ENCODE results near the gene RREB1.
A peak's percentile ranks its signal among the peaks of the same experiment; 100 is the strongest.

RREB1 gene

DNA sequence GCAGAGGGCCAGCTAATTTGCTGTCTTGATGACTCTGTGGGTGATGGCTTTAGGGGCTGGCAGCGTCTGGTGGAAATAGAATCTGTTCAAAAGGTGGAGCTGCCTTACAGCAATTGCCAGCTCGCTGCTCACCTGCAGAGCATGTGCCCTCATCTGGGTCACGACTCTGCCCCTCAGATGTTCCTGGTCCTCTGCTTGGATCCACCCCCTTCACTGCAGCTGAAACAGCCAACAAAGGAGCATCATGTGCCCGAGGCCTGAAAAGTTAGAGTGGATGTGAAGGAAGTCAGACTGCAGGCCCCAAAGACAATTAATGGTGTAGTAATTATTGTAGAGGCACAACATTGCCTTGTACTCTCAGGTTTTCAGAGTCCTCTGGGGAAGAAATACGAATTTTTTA is 19.9 kb downstream of the RREB1 start:
- DNase-seq, result no peak

DNA sequence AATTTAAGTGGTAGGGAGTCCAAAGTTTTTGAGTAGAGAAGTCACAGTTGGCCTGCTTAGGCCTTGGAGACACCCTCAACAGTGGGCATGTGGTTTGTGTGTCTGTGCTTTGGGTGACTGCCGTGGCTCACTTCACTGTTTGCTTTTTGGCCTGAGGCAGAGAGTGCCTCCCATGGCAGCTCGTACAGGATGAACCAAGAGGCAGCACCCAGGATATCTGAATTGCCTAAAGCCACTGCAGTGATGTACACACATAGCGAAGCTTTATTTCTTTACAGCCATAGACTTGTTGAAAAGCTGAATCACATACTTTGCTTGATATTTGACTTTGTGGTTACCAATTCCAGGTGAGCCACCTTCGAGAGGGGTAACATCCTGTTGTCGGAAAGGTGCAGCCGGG is 21.6 kb downstream of the RREB1 start:
- DNase-seq, result no peak

DNA sequence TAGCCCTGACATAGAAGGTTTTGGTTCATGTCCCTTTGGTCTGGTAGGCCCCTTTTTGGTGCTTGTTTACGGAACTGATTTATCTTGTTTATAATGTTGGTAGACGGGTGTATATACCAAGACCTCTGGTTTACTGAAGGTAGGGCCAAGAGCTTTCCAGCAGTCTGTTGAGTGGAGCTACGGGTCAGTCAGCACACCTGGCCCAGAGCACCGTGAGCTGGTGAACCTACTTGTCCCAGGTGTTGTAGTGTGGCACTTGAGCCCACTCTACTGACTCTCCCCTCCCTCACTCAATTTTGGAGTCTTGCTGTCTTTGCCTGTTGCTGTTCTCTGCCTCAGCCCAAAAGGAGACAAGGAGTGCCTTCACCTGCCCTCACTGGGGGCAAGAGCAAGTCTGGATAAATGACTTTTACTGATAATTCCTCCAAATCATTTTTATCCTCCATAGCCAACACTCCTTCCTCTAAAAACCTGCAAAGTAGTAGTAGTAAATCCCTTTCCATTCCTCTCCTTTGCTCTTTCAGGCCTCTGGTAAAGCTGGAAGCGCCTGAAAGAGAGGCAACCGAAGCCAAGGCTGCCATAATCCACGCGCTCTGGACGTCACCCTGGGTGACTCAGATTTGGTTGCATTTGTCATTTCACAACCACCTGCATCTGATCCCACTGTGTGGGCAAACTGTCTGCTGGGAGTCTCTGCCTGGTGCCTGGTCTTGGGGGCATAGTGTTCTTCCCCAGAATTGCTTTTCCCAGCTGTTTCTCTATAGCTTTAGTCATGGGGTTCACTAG is 22.2 kb downstream of the RREB1 start:
- DNase-seq, result no peak

DNA sequence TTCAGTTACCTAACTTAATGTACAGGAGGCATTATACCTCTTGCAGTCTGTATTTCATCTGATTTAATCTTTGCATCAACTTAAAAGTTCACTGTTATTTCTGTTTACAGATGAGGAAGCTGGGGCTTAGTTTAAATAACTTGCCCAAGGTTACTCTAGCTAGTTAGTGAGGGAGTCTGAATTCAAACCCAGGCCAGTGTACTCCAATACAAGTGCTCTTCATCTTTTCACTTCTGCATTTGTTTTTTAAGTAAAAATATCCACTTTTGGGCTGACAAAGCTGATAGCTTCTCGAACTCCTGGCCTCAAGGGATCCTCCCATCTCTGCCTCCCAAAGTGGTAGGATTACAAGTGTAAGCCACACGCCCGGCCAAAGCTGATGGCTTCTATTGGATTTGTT is 23.6 kb downstream of the RREB1 start:
- no peak for DNase-seq

DNA sequence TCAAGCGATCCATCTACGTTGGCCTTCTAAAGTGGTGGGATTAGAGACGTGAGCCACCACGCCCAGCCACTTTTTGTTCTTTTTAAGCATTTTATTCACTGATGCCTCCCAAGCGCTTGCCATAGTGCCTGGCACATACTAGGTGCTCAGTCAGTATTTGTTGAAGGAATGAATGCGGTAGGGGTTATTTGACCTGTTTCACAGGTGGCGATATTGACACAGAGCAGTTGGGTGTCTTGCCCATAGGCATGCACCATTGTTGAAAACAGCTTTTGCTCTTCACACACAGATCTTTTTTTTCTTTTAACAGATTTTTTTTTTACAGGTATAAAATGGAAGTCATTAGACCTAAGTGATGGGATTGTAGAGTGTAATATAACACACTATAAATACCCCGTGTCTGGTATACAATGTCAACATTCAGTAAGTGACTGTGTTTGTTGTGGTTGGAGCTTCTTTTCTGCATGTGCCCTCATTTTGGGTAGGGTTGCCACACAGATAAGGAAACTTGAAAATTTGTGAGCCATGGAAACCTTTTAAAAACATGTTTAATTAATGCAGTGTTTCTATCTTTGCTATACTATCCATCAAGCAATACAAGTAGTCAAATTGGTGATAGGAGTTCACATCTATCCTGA is 24.8 kb downstream of the RREB1 start:
- peak; percentile 49 for DNase-seq

DNA sequence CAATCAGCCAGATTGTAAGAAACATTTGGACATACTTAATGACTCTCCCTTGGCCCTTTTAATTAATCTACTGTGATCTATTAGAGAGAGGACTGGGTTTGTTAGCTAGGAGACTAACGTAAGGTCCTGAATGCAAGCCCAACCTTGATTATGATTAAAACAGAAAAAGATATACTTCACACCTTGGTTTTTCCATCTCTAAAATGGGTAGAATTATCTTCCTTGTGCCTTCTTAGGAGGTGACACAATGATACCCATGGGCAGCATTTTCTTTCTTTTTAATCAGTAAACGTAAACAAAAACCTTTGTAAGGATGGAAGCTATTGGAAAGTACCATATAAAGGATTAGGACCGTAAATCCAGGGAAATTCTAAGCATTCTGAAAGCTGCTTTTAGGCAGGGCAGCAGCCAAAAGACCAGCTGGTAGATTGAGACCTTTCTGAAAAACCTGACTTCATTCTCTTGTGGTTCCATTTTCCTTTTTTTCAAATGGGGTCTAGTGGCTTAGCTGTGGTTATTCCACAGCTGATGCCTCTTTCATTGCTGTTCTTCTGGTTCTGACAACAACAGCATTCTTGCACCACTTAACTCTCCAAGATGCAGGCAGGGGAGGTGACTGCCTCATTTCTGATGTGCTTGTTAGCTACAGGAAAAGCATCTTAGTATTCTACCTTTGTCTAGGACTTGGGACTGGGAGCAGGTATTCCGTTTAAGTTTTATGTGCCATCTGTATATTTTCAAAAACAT is 27.4 kb downstream of the RREB1 start:
- DNase-seq, result no peak

DNA sequence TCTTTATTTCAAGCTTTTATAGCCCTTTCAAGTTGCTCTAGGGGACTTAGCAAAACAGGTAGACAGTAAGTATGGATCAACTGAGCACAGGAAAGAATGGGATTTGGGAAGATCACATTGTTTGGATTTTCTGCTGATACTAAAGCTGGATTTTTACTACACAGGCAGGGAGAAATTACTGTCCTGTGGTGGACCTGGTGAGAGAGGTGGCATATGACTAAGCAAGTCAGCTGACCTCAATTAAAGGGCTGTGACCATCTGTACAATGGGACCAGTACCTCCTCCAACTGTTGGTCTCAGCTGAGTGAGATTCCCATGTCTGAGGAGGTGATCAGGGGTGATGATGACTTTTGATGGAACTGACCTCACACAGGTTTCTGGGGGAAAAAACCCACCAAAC is 28.0 kb downstream of the RREB1 start:
- DNase-seq, result no peak

DNA sequence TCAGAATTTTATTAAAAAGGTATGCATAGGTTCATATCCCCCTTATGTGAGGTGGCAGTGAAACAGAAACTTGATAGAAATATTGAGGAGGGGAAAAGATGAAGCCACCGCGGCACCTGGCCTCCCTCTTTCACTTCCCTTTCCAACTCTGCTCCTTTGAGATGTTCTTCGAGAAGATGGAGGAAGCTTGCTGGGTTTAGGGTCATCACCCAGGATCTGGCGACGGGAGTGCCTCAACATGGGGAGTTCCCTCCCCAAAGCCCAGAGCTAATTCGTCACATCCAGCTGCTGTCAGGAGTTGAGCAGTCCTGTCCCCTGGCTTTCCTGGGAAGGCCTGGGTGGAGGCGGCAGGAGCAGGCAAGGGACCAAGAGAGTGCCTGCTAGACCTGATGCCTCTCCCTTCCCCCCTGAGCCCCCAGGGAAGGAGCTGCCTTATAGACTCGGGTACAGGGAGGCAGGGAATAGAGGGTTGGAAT is 29.1 kb downstream of the RREB1 start:
- DNase-seq, result no peak

DNA sequence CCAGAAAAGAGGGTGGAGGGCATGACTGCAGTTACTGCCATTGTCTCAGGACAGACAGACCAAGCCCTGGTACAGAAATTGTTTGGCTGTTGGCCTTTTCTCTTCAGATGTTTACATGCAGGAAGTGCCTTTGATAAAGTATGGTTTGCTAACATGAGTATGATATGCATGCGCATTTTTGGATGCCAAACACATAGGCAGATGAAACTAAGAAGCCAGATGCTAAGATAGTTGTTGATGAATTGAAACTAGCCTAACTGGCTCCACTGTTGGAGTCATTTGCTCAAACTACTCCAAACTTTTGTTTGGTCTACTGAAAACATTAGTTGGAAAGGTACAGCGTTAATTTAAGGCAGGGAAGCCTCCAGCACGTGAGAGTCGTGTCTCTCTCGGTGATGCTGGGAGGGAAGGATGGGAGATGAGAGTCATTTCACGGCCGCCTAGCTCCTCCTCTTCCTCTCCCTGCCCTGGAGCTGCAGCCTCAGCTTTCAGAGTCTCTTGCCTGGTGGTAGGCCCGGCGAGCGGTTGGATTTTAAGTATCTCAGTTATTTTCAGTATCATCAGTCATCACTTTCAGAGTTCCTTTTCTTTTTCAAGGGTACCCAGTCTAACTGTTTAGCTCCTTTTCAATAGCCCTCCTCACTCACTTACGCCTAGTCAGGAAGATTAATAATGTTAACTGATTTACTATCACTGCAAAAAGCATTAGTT is 29.7 kb downstream of the RREB1 start:
- DNase-seq, result peak; percentile 17

DNA sequence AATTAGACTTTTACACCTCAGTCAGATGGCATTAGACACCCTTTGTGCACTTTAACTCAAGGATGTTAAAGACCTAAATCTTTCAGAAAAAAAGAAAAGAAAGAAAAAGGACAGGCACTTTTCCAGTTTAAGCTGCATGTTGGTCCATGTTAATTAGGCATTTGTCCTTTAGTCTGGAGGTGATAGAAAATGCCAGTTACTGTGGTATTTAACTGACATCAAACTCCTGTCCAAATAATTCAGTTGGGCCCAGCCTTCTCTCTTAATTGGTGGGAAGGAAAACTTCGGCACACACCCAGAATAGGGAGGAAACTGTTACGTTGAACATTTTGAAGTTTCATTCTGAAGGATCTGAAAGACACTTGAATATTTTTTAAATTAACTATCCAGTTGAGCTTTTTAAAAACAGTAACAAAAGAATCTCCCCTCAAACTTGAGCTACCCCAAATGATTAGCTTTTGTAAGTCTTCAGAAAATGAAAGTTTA is 30.3 kb downstream of the RREB1 start:
- no peak for DNase-seq

DNA sequence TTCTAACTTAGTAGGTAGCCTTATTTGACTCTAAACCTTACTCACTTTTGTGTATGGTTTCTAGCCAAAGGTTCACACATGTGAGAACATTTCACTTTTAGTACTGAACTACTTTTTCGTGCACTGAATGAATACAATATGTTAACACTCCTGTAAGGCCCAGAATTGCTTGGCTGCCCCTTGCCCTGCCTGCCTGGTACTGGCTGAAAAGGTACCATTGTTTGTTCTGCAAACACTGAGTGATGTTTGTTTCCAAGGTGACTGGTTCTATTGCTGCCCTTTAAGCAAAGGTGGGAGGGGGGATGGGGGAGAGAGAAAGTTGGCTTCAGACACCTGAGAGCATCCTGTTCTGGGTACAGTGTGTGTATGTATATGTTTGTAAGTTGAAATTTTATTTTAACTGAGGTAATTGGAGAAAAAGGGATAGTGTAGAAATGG is 31.2 kb downstream of the RREB1 start:
- peak; percentile 68 for DNase-seq

DNA sequence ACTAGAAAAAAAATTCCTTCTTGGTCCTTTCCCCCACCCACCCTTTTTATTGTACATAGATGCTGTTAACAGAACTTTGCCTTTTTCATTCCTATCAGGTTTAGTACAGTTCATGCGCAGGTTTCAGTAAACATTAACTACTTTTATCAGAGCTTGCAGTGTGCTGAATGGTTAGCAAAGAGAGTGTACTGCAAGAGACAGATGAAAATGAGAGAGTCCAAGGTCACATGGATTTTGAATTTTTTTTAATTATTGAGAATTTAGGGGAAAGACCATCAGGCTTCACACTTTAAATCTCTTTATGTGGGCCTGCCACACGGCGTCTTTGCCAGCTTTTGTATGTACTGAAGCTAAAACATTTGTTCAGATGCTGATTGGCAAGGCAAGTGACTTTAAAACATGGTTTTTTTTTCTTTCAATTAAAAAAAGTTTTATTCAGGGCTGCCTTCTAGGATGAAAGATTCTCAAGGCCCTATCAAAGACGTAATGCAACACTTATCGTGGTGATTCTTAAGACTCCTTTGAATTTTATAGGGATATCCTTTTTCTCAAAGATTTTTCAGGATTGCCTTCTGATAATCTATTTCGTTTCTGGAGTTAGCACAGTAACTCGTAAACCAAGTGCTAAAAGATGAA is 32.2 kb downstream of the RREB1 start:
- DNase-seq, result no peak

DNA sequence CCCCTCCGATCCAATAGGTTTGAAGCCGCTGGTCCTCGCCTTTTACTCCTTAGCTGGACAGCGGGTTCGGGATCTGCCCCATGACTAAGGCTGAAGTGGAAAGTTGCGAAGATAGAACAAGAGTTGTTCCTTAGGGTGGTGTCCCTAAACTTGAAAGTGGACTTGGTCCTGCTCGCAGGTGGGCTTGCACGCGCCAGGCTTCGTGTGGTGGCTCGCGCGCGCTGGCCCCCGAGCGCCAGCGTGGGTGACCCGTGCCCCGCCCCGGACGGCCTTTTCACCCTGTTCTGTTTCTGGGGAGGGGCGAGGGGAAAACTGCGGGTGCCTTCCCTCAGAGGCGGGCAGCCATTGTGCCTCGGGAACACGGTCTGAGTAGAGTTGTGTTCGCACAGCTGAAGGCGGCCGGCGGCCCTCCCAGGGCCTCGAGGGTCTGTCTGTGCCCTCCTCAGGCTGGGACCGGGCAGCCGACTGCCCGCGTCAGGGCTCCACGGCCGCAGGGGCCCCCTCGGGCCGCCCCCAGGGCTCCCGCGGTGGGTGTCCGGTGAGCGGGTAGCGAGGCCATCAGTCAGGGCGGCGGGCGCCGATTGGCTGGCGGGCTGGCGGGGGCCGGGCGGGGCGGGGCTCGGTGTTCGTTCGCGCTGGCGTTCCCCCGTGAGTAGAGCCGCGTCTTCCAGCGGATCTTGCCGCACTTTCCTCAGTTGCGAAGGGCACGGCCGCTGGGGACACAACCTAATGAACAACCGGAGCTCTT is 33.0 kb downstream of the RREB1 start:
- peak; percentile 46 for DNase-seq

DNA sequence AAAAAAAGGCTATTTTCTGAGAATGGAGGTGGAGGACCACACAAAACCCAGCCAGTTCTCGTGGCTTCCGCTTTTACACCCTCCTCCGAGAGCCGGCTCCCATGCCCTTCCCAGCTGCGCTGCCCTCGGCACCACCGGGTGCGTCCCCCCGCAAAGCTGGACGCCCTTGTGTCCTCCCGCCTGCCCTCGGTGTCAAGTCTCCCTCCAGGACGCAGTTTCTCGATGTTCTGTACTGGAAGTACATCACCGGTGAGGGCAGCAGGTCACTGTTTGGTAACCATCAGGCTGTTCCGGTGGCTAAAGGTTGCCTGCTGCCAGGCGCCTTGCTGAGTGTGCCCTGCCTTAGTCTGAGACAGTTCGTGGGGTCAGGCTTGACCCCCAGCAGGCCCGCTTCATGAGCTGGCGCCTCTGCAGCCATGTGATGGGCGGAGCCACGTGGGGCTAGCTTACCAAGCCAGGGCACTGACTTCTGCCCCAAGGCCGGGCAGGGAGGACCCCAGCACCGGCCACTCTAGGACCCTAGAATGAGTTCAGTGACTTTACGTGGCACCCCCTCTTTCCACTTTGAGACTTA is 34.6 kb downstream of the RREB1 start:
- DNase-seq, result no peak

DNA sequence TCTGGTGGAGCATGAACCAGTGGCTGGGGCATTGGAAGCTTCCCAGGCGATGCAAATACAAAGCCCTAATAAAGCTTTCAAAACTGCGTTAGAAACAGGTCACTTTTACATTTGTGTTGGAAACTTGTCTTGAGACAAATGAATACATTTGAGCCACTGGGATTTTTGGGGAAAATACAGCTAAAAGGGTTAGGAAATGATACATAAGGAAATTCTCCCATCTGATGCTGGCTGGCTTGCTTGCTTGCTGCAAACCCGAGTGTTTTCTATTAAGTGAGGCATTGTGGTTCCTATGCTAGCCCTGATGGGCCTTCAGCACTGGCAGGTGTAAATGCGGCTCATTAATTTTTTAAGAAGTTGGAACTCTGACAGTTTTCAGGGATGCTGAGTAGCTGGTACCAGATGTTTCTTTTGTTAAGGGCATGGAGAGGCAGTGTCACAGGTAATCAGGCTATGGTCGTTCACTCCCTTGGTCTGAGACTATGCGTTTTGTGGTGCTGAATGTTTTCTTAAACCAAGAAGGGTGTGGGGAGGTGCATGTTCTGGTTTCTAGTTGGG is 35.2 kb downstream of the RREB1 start:
- peak; percentile 83 for DNase-seq

DNA sequence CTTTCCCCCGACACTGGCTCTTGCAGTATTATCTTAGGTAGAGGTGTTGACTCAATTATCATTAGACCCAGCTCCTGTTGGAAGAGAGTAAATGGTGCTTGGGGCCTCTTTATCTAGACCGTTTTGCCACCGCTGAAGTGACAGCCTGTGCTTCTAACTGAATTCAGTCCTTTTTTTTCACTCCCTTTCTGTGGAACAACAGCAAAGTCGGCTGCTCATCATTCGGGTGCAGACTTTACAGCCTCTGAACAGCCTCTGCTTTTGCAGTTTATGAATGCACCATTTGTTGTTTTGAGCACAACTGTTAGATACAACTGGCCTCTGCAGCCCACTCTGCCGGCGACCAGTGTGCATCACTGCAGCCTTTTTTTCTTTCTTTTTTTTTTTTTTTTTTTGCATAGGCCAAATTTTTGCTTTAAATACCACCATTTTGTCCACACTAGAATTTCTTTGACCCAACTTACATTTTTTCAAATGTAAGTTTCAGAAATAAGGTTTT is 35.8 kb downstream of the RREB1 start:
- no peak for DNase-seq

DNA sequence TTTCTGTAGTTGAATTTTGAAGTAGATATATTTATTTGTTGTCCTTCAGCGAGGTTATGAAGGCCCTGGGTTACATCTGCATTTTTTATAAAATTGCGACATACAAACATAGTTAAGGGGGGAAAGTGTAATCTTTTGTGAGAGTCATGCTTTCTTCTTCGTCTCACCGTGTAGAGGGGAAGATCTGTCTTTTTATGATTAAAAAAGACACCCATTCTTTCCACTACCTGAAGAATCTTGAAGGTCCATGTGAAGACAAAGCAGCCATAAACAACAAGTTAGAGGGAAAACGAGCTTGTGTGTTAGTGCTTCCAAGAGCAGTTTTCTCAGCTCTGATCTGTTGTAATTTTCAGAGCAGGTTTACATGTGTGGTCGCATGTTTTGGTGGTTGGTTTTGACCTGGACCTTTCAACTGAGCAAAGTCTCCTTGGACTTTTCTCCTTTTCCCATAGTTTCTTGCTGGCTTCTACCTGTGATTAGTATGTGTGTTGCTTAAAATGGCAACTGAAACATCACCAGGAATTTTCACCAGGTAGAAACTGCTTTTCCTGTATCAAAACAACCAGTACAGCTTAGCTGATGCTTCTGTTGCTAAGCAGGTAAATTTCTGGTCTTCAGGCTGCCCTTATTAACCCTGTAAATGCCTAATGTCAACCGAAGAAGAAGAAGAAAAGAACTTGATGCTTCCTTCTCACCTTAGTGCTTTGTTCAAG is 37.3 kb downstream of the RREB1 start:
- DNase-seq, result no peak

DNA sequence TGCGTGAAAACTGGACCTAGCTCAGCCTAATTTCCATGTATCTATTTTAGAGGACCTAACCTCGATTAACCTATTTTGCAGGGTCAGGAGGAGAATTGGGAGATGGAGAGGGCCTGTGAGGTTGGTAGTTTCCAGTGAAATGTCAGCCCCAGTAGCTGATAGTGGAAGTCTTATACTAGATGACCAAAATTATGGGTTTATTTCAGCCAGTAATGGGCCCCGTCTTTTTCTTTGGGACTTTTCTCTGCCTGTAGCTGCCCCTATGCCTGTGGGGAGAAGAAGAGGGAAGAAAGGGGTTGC is 37.8 kb downstream of the RREB1 start:
- no peak for DNase-seq

DNA sequence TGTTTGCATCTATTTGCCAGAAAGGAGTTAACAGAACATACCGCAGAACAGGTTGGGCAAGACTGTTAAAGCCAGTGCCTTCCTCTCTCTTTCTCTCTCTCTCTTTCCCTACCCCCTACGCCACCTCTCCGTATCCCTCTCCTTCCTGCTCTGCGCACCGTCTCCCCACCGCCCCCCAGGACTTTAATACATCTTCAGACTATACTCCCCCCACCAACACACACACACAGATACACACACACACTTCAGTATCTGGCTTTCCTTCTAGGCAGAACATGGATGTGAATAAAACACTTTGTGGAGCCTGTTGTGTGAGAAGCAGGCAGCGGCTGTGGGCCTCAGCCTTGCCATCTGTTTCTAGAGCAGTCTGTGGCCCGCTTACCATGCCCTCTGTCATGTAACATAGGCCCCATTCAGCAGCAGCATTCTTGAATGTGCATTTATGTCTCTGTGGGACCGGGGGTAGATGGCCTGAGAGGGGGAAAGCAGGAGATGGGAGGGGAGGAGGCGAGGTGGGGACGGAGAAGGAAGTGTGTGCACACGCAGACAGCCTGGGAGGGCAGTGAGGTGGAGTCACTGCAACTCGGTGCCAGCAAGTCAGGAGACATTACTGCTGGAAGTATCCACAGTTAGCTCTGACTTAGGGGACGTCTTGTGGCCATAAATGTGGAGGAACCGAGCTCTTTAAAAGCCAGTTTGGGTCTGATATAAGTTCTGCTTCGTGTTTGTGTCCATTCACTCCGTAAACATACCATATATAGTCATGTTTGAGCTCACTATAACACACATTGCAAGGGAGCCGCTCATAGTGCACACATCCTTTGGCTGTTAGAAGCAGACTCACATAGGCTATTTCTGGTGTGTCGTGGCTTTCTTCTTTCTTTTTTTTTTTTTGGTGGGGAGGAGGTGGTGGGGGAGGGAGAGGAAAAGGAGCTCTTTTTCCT is 38.4 kb downstream of the RREB1 start:
- no peak for DNase-seq
